ENCODE data around the gene CHST13.

DNA sequence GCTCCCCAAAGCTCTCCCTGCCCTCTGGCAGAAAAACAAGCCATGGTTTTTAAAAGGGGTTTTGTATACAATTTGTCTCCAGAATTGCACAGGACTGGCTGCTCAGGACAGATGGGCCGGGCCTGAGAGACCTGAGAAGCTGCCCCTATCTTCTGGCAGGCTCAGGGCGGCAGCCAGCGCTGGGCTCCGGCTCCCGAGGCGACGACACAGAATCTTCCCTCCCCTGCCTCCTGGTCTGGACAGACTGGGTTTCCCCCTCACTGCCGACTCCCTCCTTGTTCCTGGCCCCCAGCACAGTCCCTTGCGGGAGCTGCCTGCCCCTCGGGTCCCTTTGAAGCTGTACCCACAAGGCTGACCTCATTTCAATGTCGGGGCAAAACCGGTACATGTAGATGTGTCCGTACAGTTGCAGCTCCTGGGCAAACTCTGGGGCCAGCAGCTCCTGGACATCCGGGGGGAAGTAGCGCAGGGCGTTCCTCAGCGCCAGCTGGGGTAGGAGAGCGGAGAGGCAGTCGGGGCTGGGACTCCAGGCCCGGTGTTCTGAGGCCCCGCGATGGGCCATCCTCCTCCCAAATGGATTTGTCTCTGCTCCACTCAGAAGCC is 13.5 kb upstream of the CHST13 start:
- TF ChIP-seq, protein P1, sequence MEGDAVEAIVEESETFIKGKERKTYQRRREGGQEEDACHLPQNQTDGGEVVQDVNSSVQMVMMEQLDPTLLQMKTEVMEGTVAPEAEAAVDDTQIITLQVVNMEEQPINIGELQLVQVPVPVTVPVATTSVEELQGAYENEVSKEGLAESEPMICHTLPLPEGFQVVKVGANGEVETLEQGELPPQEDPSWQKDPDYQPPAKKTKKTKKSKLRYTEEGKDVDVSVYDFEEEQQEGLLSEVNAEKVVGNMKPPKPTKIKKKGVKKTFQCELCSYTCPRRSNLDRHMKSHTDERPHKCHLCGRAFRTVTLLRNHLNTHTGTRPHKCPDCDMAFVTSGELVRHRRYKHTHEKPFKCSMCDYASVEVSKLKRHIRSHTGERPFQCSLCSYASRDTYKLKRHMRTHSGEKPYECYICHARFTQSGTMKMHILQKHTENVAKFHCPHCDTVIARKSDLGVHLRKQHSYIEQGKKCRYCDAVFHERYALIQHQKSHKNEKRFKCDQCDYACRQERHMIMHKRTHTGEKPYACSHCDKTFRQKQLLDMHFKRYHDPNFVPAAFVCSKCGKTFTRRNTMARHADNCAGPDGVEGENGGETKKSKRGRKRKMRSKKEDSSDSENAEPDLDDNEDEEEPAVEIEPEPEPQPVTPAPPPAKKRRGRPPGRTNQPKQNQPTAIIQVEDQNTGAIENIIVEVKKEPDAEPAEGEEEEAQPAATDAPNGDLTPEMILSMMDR (tag by site-specific recombination; IDR thresholded peaks at IDR 0.05) = no peak
- TF ChIP-seq ZNF146 (tag by site-specific recombination; IDR thresholded peaks at IDR 0.05) (no peak), HOXA7 (CRISPR knock-in tag; IDR thresholded peaks at IDR 0.05; ENCODE audit: borderline replicate concordance) (no peak), ZNF121 (tag by site-specific recombination; IDR thresholded peaks at IDR 0.05) (no peak), ZNF558 (tag by site-specific recombination; IDR thresholded peaks at IDR 0.05) (no peak), KLF10 (tag by site-specific recombination; IDR thresholded peaks at IDR 0.05) (no peak), ZNF501 (tag by site-specific recombination; IDR thresholded peaks at IDR 0.05) (no peak)
